Retinal pigment epithelial cell (primary cell): ENCODE measurements around the gene CNTNAP2.

Experiments
- DNase-seq: peaks from one replicate; pipeline ENCODE4 v3.0.0-alpha.2; 2010; ENCODE audit warnings: low read depth
- H3K4me3 ChIP-seq: 2 replicates; pipeline ENCODE4 v1.5.1; 2011; ENCODE audit warnings: mild to moderate bottlenecking, low read length, control low read depth, moderate library complexity
- TF ChIP-seq, protein P1 (sequence below): conservative IDR thresholded peaks from 2 replicates; pipeline ENCODE4 v1.5.1; 2011; ENCODE audit warnings: low read depth, low read length, control low read depth, inconsistent platforms

CNTNAP2 gene

DNA sequence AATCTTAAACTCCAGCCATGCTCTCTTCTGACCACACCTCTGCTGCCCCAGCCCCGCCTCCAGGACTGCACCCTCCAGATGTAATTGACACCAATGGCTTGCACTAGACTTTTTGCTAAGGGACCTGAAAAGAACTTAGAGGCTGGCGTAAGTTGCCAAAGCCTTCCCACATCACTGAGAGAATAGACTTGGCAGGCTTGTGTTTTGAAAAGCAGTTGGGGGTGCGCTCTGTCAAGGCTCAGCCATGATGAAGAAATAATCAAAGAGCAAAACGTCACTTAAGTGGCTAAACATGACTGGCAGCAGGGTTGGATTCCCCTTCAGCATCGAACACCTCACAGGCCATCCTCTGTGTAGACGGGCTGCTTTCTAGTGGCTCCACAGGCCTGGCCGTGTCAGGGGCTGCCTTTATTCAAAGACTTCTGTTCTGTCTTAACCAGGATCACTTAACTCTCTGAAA lies 2278.8 kb downstream of the CNTNAP2 start:
- TF ChIP-seq, protein P1, sequence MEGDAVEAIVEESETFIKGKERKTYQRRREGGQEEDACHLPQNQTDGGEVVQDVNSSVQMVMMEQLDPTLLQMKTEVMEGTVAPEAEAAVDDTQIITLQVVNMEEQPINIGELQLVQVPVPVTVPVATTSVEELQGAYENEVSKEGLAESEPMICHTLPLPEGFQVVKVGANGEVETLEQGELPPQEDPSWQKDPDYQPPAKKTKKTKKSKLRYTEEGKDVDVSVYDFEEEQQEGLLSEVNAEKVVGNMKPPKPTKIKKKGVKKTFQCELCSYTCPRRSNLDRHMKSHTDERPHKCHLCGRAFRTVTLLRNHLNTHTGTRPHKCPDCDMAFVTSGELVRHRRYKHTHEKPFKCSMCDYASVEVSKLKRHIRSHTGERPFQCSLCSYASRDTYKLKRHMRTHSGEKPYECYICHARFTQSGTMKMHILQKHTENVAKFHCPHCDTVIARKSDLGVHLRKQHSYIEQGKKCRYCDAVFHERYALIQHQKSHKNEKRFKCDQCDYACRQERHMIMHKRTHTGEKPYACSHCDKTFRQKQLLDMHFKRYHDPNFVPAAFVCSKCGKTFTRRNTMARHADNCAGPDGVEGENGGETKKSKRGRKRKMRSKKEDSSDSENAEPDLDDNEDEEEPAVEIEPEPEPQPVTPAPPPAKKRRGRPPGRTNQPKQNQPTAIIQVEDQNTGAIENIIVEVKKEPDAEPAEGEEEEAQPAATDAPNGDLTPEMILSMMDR: no peak
- no peak overlapping the region for H3K4me3 ChIP-seq
- DNase-seq: no peak

DNA sequence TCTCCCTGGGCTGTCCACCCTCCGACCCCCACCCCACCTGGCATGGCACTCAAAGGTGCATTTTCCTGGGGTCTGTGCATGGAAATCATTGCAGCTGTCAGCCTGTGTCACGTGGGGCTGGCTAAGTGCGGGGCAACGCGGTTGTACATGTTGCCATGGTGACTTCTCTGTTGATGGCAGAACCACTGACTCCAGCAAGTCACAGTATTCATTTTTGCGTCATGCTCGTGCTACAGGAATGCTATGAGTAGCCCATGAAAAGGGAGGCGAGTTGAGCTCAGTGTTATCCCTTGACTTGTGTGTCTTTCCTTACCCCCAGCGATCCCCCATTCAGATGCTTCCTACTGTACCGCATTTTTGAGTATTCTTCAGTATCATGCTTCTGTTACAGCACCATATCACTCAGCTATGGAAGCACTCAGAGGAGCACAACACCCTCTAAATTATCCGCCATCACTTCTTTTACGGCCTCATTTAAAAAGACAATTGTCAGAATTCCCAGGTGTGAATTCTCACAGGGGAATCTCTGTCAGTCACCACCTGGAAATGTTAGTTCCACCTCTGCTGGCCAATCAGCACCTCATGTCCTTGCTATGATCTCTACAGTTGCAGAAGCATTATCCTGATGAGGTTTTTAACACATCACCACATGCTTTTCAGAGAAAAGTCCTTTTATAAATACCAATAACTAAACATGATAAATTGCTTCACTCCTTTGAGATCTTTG lies 2279.6 kb downstream of the CNTNAP2 start:
- no peak for DNase-seq
- H3K4me3 ChIP-seq: no peak overlapping the region
- TF ChIP-seq, protein P1: no peak

DNA sequence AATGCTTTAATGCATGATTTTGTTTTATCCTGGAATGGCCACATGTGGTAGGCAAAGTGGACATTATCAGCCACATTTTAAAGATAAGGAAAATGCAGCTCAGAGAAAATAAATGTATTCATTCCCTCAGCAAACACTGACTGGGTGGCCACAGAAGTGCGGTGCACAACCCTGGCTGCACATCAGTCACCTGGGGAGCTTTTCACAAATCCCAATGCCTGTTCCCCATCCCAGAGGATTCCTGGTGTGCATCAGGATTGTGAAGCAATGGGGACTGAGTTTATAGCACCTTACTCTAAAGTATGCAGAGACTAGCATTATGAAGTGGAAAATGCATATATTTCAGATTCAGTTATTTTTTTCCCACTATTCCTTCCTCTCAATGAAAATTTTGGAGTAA lies 2280.5 kb downstream of the CNTNAP2 start:
- no peak overlapping the region for H3K4me3 ChIP-seq
- TF ChIP-seq, protein P1: no peak
- DNase-seq: no peak

DNA sequence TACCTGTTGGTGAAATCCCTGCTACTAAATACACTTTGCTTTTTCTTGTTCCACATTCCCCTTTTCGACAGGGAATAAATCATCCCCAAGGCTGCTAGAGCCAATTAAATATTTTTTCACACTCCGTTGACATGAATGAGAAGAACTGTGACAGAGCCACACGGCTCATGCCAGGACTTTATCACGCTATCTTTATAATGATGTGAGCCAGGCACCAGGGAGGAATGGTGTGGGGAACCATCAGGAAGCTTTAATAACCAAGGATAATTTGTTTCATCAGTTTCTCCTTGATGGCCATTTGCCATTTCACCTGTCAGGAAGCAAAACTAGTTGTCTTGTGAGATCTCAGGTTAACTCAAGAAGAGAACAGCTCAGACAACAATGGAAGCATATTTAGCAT lies 2280.9 kb downstream of the CNTNAP2 start:
- no peak for DNase-seq
- TF ChIP-seq, protein P1: no peak
- no peak overlapping the region for H3K4me3 ChIP-seq

DNA sequence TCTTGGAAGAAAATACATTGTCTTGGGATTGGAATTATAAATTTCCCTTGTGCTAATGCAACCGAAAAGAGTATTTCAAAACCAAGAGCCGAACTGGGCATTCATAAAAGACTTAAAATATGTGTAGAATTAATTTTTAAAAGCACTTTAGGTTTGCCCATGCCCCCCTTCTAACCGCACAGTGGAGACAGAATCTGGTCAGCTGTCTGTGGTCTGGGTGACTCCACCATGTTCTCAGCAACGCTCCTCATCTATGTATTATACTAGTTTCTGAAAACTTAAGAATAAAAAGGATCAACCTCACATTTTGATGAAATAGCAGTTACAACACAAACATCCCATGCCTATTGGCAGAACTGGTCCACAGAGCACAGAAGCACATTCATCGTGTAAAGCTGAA lies 2281.4 kb downstream of the CNTNAP2 start:
- TF ChIP-seq, protein P1: no peak

DNA sequence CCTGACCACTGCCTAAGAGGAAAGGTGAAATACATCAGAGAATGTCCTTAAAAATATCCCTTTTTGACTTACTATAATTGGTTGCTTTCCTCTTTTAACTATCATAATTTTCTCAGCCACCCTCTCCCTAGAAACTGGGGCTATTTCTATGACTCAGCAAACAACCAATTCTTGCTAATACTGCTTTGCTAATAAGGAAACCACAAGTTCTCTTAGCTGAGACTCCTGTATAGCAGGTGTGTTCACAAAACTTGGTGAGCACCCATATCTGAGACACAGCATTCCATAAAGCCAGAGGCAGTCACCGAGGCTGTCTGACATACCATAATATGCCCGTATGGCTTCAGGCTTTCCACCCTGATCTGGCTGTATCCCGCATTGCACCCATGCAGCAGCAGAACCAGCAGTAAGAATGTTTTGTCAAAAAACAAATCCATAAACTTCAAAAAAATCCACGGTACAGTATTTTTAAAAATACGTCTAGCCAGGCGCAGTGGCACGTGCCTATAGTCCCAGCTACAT lies 2282.3 kb downstream of the CNTNAP2 start:
- no peak for DNase-seq
- TF ChIP-seq, protein P1: no peak
- H3K4me3 ChIP-seq: no peak overlapping the region

More for the DNA sequence above, 2281.4 kb downstream of the CNTNAP2 start:
- H3K4me3 ChIP-seq: no peak overlapping the region
- DNase-seq: no peak

DNA sequence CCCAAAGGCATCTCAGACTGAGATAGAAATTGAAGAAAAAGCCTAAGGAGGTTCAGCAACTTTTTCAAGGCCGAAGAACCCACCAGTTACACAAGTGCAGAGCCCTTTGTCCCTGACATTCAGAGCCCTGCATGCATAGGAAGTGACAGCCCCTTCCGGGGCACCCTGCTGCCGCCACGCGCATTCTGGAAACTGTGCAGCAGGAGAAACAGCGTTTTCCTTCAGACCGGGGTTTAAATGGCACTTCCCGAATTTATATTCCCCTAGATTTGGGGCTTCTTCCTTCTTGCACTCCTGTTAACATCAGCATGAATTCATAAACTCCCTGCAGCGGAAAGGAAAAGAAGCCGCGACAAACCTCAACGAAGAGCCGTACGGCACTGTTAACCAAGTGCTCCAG lies 2283.5 kb downstream of the CNTNAP2 start:
- H3K4me3 ChIP-seq: no peak overlapping the region
- TF ChIP-seq, protein P1: no peak
- DNase-seq: no peak
